GM12878 (cell line): ENCODE results near the gene DAGLA. TPM values are rescaled to one million over a fixed set of nuclear protein-coding genes. Genes with fewer than 3 reads are reported as not detected.

Experiments
- ATAC-seq: fragments of 200-7000 bp; cut with Tn5 transposase; 3 replicates; pipeline ENCODE4 v1.9.1; 2020; ENCODE audit warnings: mild to moderate bottlenecking, moderate library complexity
- BruUV-seq: library from RNA; stranded (reverse); fragments of 400-500 nt; replicated peaks from 2 replicates; lab custom pipeline; 2021; lab: Mats Ljungman, UMichigan
- CTCF ChIA-PET: fragments of 300-600 bp; sonication (Branson Sonifier 250); formaldehyde crosslinking; extraction: SDS; loops from one replicate; lab custom pipeline; 2021; ENCODE audit warnings: inconsistent platforms; lab: Yijun Ruan, JAX
- POLR2A ChIA-PET: fragments of 350-600 bp; formaldehyde crosslinking; extraction: SDS; loops from one replicate; lab custom pipeline; 2021; ENCODE audit warnings: inconsistent platforms; lab: Charles Lee
- RAD21 ChIA-PET: fragments of 300-600 bp; sonication (Branson Sonifier 250); formaldehyde crosslinking; loops from one replicate; lab custom pipeline; 2023; ENCODE audit warnings: antibody characterized with exemption; ENCODE audit not compliant: unreplicated experiment; lab: Charles Lee
- SMC1A ChIA-PET: fragments of 300-600 bp; sonication (Branson Sonifier 250); formaldehyde crosslinking; loops from one replicate; lab custom pipeline; 2023; ENCODE audit not compliant: unreplicated experiment, uncharacterized antibody; lab: Charles Lee
- DNase-seq: peaks from one replicate; pipeline ENCODE4 v3.0.0-alpha.2; 2011; ENCODE audit warnings: low read depth, low spot score
- FAIRE-seq: peaks from 3 replicates; lab custom pipeline; 2011; peaks lifted over from hg19 to GRCh38; lab: Jason Lieb, UNC
- H2AFZ ChIP-seq: 2 replicates; pipeline ENCODE4 v1.6.0; 2011; ENCODE audit warnings: low read depth, low read length, control low read depth; ENCODE audit not compliant: control insufficient read depth
- H3K27ac ChIP-seq: 2 replicates; pipeline ENCODE4 v1.5.1; 2011; ENCODE audit warnings: control low read depth; ENCODE audit not compliant: control insufficient read depth, insufficient read depth
- H3K27me3 ChIP-seq, 2 experiments: replicated peaks in 1 of 2; 2 replicates each; pipeline versions ENCODE4 v1.6.0 to v1.6.1; 2011; ENCODE audit warnings: low read length in 1 of 2; ENCODE audit not compliant: control insufficient read depth in 2 of 2, insufficient read depth in 2 of 2
- H3K36me3 ChIP-seq, 2 experiments: 2 replicates each; pipeline ENCODE4 v1.5.1; 2011; ENCODE audit warnings: low read length in 1 of 2; ENCODE audit not compliant: control insufficient read depth in 2 of 2, insufficient read depth in 2 of 2
- H3K4me1 ChIP-seq: 2 replicates; pipeline ENCODE4 v1.6.1; 2011; ENCODE audit warnings: mild to moderate bottlenecking, low read length, moderate library complexity, mixed read lengths; ENCODE audit not compliant: control insufficient read depth, insufficient read depth
- H3K4me2 ChIP-seq: 2 replicates; pipeline ENCODE4 v1.6.0; 2011; ENCODE audit warnings: control low read depth; ENCODE audit not compliant: control insufficient read depth, insufficient read depth
- H3K4me3 ChIP-seq: fragments of 200-600 bp; sonication (generic); 2 replicates; pipeline ENCODE4 v1.5.1; 2016
- H3K79me2 ChIP-seq: 2 replicates; pipeline ENCODE4 v1.6.0; 2011; ENCODE audit warnings: low read length; ENCODE audit not compliant: control insufficient read depth, insufficient read depth
- H3K9ac ChIP-seq: 2 replicates; pipeline ENCODE4 v1.8.0; 2011; ENCODE audit warnings: low read length, control low read depth, mixed read lengths; ENCODE audit not compliant: control insufficient read depth, insufficient read depth
- H3K9me3 ChIP-seq: replicated peaks from 3 replicates; pipeline ENCODE4 v1.5.1; 2011; ENCODE audit warnings: mild to moderate bottlenecking, low read length; ENCODE audit not compliant: control insufficient read depth, insufficient read depth
- H4K20me1 ChIP-seq: 2 replicates; pipeline ENCODE4 v1.6.0; 2011; ENCODE audit not compliant: control insufficient read depth, insufficient read depth
- BCLAF1 ChIP-seq: fragments of 450-650 bp; IDR thresholded peaks from 2 replicates; pipeline ENCODE4 v1.6.1; 2017; ENCODE audit warnings: antibody characterized with exemption, mild to moderate bottlenecking, moderate library complexity
- CEBPZ ChIP-seq: fragments of 150-350 bp; IDR thresholded peaks from 2 replicates; pipeline ENCODE4 v1.6.1; 2016; ENCODE audit warnings: low read depth, low read length
- CHD4 ChIP-seq: fragments of 200-600 bp; sonication (generic); IDR thresholded peaks from 2 replicates; pipeline ENCODE4 v1.6.1; 2016; ENCODE audit warnings: mild to moderate bottlenecking
- MEF2B ChIP-seq: fragments of 450-650 bp; IDR thresholded peaks from 2 replicates; pipeline ENCODE4 v1.6.1; 2018; ENCODE audit warnings: mild to moderate bottlenecking, moderate library complexity; ENCODE audit not compliant: partially characterized antibody, poor library complexity, severe bottlenecking
- MLLT1 ChIP-seq: fragments of 450-650 bp; IDR thresholded peaks from 2 replicates; pipeline ENCODE4 v1.6.1; 2016; ENCODE audit warnings: mild to moderate bottlenecking
- RCOR1 ChIP-seq: conservative IDR thresholded peaks from 2 replicates; pipeline ENCODE4 v1.6.1; 2012; ENCODE audit warnings: low read depth, low read length, improper control_type of control experiment
- SKIL ChIP-seq: fragments of 450-650 bp; IDR thresholded peaks from 2 replicates; pipeline ENCODE4 v1.6.1; 2017; ENCODE audit warnings: mild to moderate bottlenecking, low read depth, inconsistent platforms; ENCODE audit not compliant: poor library complexity, severe bottlenecking
- TARDBP ChIP-seq: IDR thresholded peaks from 2 replicates; pipeline ENCODE4 v1.6.1; 2016; ENCODE audit warnings: borderline replicate concordance
- YBX1 ChIP-seq: fragments of 450-650 bp; IDR thresholded peaks from 2 replicates; pipeline ENCODE4 v1.6.1; 2016; ENCODE audit warnings: antibody characterized with exemption
- ZBTB33 ChIP-seq: fragments of 450-650 bp; IDR thresholded peaks from 2 replicates; pipeline ENCODE4 v1.6.1; 2017; ENCODE audit warnings: mild to moderate bottlenecking
- ZNF24 ChIP-seq: fragments of 450-650 bp; IDR thresholded peaks from 2 replicates; pipeline ENCODE4 v1.6.1; 2017; ENCODE audit warnings: antibody characterized with exemption, mild to moderate bottlenecking
- WGBS: methylation state at CpG from one replicate; pipeline ENCODE4 v1.1.6; 2016; ENCODE audit warnings: low lambda C conversion rate; ENCODE audit not compliant: insufficient replicate concordance, insufficient coverage; ENCODE audit errors: missing lambda C conversion rate; 5-methylcytosine and 5-hydroxymethylcytosine counted together
- in situ Hi-C: fragments of 300-500 bp; cut with MboI; formaldehyde crosslinking; loops from 9 replicates; pipeline ENCODE4 v1.14.3; 2018; ENCODE audit warnings: mixed read lengths
- intact Hi-C: fragments of 100-400 bp; cut with micrococcal nuclease; formaldehyde crosslinking; loops from one replicate; pipeline ENCODE4 v1.14.2; 2022; ENCODE audit not compliant: unreplicated experiment
- polyA plus RNA-seq, 11 experiments: library from polyadenylated mRNA; depleted of rRNA in 4 of 11; unstranded in 6 of 11; stranded (reverse) in 5 of 11; fragments of >200 nt; fragmentation: Nextera tagmentation in 4 of 11; fragmentation: Illumina TruSeq in 1 of 11; extraction: Ambion mirVana in 4 of 11; extraction: Trizol in 1 of 11; gene quantifications; 1 replicate in 1 of 11; 2 replicates in 10 of 11; pipeline versions ENCODE4 v1.2.1 to v1.2.3, GENCODE V29; 2011 to 2016; ENCODE audit warnings: inconsistent platforms in 2 of 11, missing spikeins in 2 of 11, low read depth in 1 of 11
- total RNA-seq, 4 experiments: library from RNA; depleted of rRNA in 3 of 4; stranded (reverse); fragments of >200 nt in 3 of 4; fragmentation: Illumina TruSeq in 1 of 4; extraction: Trizol in 1 of 4; gene quantifications; 2 replicates each; pipeline versions ENCODE4 v1.2.1 to v1.2.3, GENCODE V29; 2013 to 2021

Gene DAGLA
- total and polyA plus RNA-seq, 10 of the 15 experiments (the other 5 are each of a cell fraction or from before 2014, with no cell fraction given), result 0.05 TPM; not detected in 9

GRCh38 chr11:61682093-61682732 is 2.0 kb downstream of the DAGLA start:
- Histone ChIP-seq H3K9ac (no peak overlapping the region), H3K4me3 (no peak overlapping the region), H2AFZ (no peak overlapping the region), H3K79me2 (no peaks in the 10 kb centered on the region), H3K9me3 (no peaks in the 10 kb centered on the region), H3K27me3 (peaks cover 6% of the 10 kb centered on the region in 2 experiments), H3K36me3 (no peaks in the 10 kb centered on the region), H4K20me1 (no peaks in the 10 kb centered on the region), H3K27ac (no peak overlapping the region), H3K4me2 (no peak overlapping the region), H3K4me1 (no peaks in the 10 kb centered on the region)
- ChIA-PET POLR2A (interaction anchor here (0.5 kb wide), 1 partner anchor 251 kb away, joined by 3 read pairs; no protein-coding TSS in a partner anchor), CTCF (interaction anchor here (1.9 kb wide), 1 partner anchor 51 kb away, joined by 9 read pairs; no protein-coding TSS in a partner anchor), RAD21 (interaction anchor here (1.8 kb wide), 1 partner anchor 51 kb away, joined by 6 read pairs; no protein-coding TSS in a partner anchor), SMC1A (no interaction called here)
- in situ Hi-C loops, result no loop called here
- BruUV-seq, result no TSS peak
- 45% methylated on average over 12 of the region's 12 CpGs for WGBS
- intact Hi-C loops, result no loop called here
- no peak for ATAC-seq
- no peak for DNase-seq
- FAIRE-seq, result no peak
- TF ChIP-seq RCOR1 (no peak), MLLT1 (no peak), ZNF24 (no peak), MEF2B (no peak), TARDBP (no peak), SKIL (no peak), YBX1 (no peak), ZBTB33 (no peak), CEBPZ (no peak), CHD4 (no peak), BCLAF1 (no peak)
